HepG2 (cell line): ENCODE data around the gene MAN1A1. TPM values are rescaled to one million over a fixed set of nuclear protein-coding genes. Genes with fewer than 3 reads are reported as not detected.

Experiments
- MED8 ChIP-seq: sonication (generic); formaldehyde crosslinking; IDR thresholded peaks from 2 replicates; pipeline ENCODE4 v1.8.1; 2023; ENCODE audit warnings: mild to moderate bottlenecking, missing genetic modification reagents; ENCODE audit not compliant: insufficient replicate concordance
- MEIS2 ChIP-seq: sonication (generic); formaldehyde crosslinking; IDR thresholded peaks from 2 replicates; pipeline ENCODE4 v1.9.0; 2021; ENCODE audit warnings: mild to moderate bottlenecking, missing genetic modification reagents
- POLR2AphosphoS2 ChIP-seq: IDR thresholded peaks from 2 replicates; pipeline ENCODE4 v1.6.1; 2011; ENCODE audit warnings: low read depth, low read length, improper control_type of control experiment
- ZFP36L2 ChIP-seq: sonication (generic); formaldehyde crosslinking; IDR thresholded peaks from 2 replicates; pipeline ENCODE4 v1.4.0; 2020; ENCODE audit warnings: missing genetic modification reagents
- ZNF318 ChIP-seq: sonication (generic); formaldehyde crosslinking; IDR thresholded peaks from 2 replicates; pipeline ENCODE4 v1.4.0; 2020; ENCODE audit warnings: mild to moderate bottlenecking, missing genetic modification reagents
- ZNF362 ChIP-seq: sonication (generic); formaldehyde crosslinking; IDR thresholded peaks from 2 replicates; pipeline ENCODE4 v1.4.0; 2020; ENCODE audit warnings: missing genetic modification reagents, mild to moderate bottlenecking, borderline replicate concordance
- ZNF530 ChIP-seq: sonication (generic); formaldehyde crosslinking; IDR thresholded peaks from 2 replicates; pipeline ENCODE4 v1.5.0; 2020; ENCODE audit warnings: low read depth, mild to moderate bottlenecking, missing genetic modification reagents
- ZNF597 ChIP-seq: sonication (generic); formaldehyde crosslinking; IDR thresholded peaks from 2 replicates; pipeline ENCODE4 v1.5.0; 2020; ENCODE audit warnings: missing genetic modification reagents
- ZNF761 ChIP-seq: sonication (generic); formaldehyde crosslinking; conservative IDR thresholded peaks from 2 replicates; pipeline ENCODE4 v1.4.0; 2020; ENCODE audit warnings: mild to moderate bottlenecking, missing genetic modification reagents
- ZNF792 ChIP-seq: IDR thresholded peaks from 2 replicates; pipeline ENCODE4 v1.6.1; 2016
- polyA plus RNA-seq, 8 experiments: library from polyadenylated mRNA; depleted of rRNA in 3 of 8; stranded (reverse) in 7 of 8; unstranded in 1 of 8; fragments of >200 nt; fragmentation: Illumina TruSeq in 4 of 8; extraction: Trizol in 4 of 8; gene quantifications; 2 replicates each; pipeline versions ENCODE4 v1.2.1 to v1.2.3, GENCODE V29; 2011 to 2016; ENCODE audit warnings: low read depth in 4 of 8, missing spikeins in 1 of 8, mixed read lengths in 1 of 8; ENCODE audit not compliant: insufficient read depth in 1 of 8
- total RNA-seq, 5 experiments: library from RNA; depleted of rRNA; stranded (reverse); fragments of >200 nt; fragmentation: Illumina TruSeq; extraction: Trizol; gene quantifications; 2 replicates each; pipeline ENCODE4 v1.2.3, GENCODE V29; 2016; ENCODE audit warnings: low read depth in 1 of 5
- TF ChIP-seq, protein P1 (sequence below): sonication (generic); formaldehyde crosslinking; IDR thresholded peaks from 2 replicates; pipeline ENCODE4 v1.4.0; 2020; ENCODE audit warnings: missing genetic modification reagents, borderline replicate concordance
- TF ChIP-seq, protein P2 (sequence below): sonication (generic); formaldehyde crosslinking; IDR thresholded peaks from 2 replicates; pipeline ENCODE4 v1.9.0; 2021; ENCODE audit warnings: missing genetic modification reagents, mild to moderate bottlenecking, borderline replicate concordance

Gene MAN1A1
- total and polyA plus RNA-seq, 2 of the 13 experiments (the other 11 are each of a cell fraction or from before 2014, with no cell fraction given): 156 to 236 TPM

GRCh38 chr6:119308048-119308570 lies 41.5 kb downstream of the MAN1A1 start (continued):
- no peak for TF ChIP-seq ZNF318 (CRISPR knock-in tag)
- peak; percentile 76 for TF ChIP-seq ZNF792 (CRISPR knock-in tag)
- TF ChIP-seq MED8 (CRISPR knock-in tag): no peak
- TF ChIP-seq, protein P1, sequence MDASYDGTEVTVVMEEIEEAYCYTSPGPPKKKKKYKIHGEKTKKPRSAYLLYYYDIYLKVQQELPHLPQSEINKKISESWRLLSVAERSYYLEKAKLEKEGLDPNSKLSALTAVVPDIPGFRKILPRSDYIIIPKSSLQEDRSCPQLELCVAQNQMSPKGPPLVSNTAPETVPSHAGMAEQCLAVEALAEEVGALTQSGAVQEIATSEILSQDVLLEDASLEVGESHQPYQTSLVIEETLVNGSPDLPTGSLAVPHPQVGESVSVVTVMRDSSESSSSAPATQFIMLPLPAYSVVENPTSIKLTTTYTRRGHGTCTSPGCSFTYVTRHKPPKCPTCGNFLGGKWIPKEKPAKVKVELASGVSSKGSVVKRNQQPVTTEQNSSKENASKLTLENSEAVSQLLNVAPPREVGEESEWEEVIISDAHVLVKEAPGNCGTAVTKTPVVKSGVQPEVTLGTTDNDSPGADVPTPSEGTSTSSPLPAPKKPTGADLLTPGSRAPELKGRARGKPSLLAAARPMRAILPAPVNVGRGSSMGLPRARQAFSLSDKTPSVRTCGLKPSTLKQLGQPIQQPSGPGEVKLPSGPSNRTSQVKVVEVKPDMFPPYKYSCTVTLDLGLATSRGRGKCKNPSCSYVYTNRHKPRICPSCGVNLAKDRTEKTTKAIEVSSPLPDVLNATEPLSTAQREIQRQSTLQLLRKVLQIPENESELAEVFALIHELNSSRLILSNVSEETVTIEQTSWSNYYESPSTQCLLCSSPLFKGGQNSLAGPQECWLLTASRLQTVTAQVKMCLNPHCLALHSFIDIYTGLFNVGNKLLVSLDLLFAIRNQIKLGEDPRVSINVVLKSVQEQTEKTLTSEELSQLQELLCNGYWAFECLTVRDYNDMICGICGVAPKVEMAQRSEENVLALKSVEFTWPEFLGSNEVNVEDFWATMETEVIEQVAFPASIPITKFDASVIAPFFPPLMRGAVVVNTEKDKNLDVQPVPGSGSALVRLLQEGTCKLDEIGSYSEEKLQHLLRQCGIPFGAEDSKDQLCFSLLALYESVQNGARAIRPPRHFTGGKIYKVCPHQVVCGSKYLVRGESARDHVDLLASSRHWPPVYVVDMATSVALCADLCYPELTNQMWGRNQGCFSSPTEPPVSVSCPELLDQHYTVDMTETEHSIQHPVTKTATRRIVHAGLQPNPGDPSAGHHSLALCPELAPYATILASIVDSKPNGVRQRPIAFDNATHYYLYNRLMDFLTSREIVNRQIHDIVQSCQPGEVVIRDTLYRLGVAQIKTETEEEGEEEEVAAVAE (CRISPR knock-in tag): 0 out of 2 replicates have a peak, but pooled peaks have one; percentile 47
- no peak for TF ChIP-seq ZFP36L2 (CRISPR knock-in tag)
- TF ChIP-seq ZNF530 (CRISPR knock-in tag): no peak
- TF ChIP-seq ZNF761 (CRISPR knock-in tag): no peak
- TF ChIP-seq POLR2AphosphoS2: peak; percentile 62; the same call in 1 of the 2 replicates
- peak; percentile 44; the same call in 1 of the 2 replicates for TF ChIP-seq ZNF362 (CRISPR knock-in tag)
- TF ChIP-seq, protein P2, sequence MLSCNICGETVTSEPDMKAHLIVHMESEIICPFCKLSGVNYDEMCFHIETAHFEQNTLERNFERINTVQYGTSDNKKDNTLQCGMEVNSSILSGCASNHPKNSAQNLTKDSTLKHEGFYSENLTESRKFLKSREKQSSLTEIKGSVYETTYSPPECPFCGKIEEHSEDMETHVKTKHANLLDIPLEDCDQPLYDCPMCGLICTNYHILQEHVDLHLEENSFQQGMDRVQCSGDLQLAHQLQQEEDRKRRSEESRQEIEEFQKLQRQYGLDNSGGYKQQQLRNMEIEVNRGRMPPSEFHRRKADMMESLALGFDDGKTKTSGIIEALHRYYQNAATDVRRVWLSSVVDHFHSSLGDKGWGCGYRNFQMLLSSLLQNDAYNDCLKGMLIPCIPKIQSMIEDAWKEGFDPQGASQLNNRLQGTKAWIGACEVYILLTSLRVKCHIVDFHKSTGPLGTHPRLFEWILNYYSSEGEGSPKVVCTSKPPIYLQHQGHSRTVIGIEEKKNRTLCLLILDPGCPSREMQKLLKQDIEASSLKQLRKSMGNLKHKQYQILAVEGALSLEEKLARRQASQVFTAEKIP: no peak
- no peak for TF ChIP-seq MEIS2 (CRISPR knock-in tag)
- no peak for TF ChIP-seq ZNF597 (CRISPR knock-in tag)
